Transverse colon (tissue), 4 donors: Measurements from ENCODE around the gene ACSS1. TPM values are rescaled to one million over a fixed set of nuclear protein-coding genes. Genes with fewer than 3 reads are reported as not detected.

ENCODE experiments used
- DNase-seq: peaks from one replicate; pipeline ENCODE4 v3.0.0-alpha.2; 2019
- H3K27ac ChIP-seq, 4 donors: fragments of 200-600 bp; sonication (generic); 2 replicates each; pipeline ENCODE4 v1.5.1; 2016 to 2018; ENCODE audit warnings: inconsistent platforms in 4 of 4
- H3K27me3 ChIP-seq: fragments of 200-600 bp; sonication (generic); 2 replicates; pipeline ENCODE4 v1.5.1; 2017; ENCODE audit warnings: inconsistent platforms
- H3K36me3 ChIP-seq, 4 donors: fragments of 200-600 bp; sonication (generic); 2 replicates each; pipeline ENCODE4 v1.5.1; 2017 to 2019; ENCODE audit warnings: inconsistent platforms in 4 of 4
- H3K4me1 ChIP-seq, 4 donors: fragments of 200-600 bp; sonication (generic); 2 replicates each; pipeline ENCODE4 v1.5.1; 2017 to 2020; ENCODE audit warnings: inconsistent platforms in 4 of 4
- H3K4me3 ChIP-seq, 4 donors: fragments of 200-600 bp; sonication (generic); 1 replicate in 1 of 4; 2 replicates in 3 of 4; pipeline versions ENCODE4 v1.5.1 to v1.6.1; 2017 to 2019; ENCODE audit warnings: inconsistent platforms in 4 of 4
- H3K9me3 ChIP-seq, 2 donors: fragments of 200-600 bp; sonication (generic); 2 replicates each; pipeline ENCODE4 v1.5.1; 2017 to 2019; ENCODE audit warnings: inconsistent platforms in 2 of 2
- EP300 ChIP-seq: sonication (generic); formaldehyde crosslinking; IDR thresholded peaks from one replicate; pipeline ENCODE4 v1.6.1; 2017; ENCODE audit warnings: antibody characterized with exemption, low read depth
- POLR2A ChIP-seq: fragments of 450-650 bp; IDR thresholded peaks from one replicate; pipeline ENCODE4 v1.6.1; 2016; ENCODE audit warnings: antibody characterized with exemption, mild to moderate bottlenecking, moderate library complexity
- POLR2AphosphoS5 ChIP-seq, 3 donors: sonication (generic); formaldehyde crosslinking; IDR thresholded peaks; one replicate each; pipeline ENCODE4 v1.6.1; 2016; ENCODE audit warnings: antibody characterized with exemption in 3 of 3
- WGBS, 2 donors: methylation state at CpG; one replicate each; pipeline ENCODE4 v1.1.5; 2018; ENCODE audit warnings: low coverage in 1 of 2; 5-methylcytosine and 5-hydroxymethylcytosine counted together
- in situ Hi-C, 4 donors: fragments of 200-750 bp; cut with MboI; loops; one replicate each; pipeline versions ENCODE4 v1.15.0 to v1.15.1; 2017; ENCODE audit warnings: low sequenced_read_pairs in 3 of 4, low pct_ligation_motif_present in 1 of 4, low pct_unique_long_range_greater_than_20kb in 1 of 4
- intact Hi-C: fragments of 100-400 bp; cut with DNase I; formaldehyde crosslinking; loops from one replicate; pipeline ENCODE4 v1.15.1; 2023; ENCODE audit warnings: low total_unique reads
- total RNA-seq, 4 donors: library from RNA; depleted of rRNA; stranded (reverse); fragments of >200 nt; gene quantifications; one replicate each; pipeline ENCODE4 v1.1.0, GENCODE V29; 2016
- TF ChIP-seq, protein P1 (sequence below), 5 experiments: fragments of 200-600 bp in 3 of 5; fragments of 450-650 bp in 2 of 5; sonication (generic) in 3 of 5; IDR thresholded peaks; 1 replicate in 2 of 5; 2 replicates in 3 of 5; pipeline ENCODE4 v1.5.1; 2016 to 2017; ENCODE audit warnings: antibody characterized with exemption in 5 of 5, inconsistent platforms in 3 of 5, mild to moderate bottlenecking in 2 of 5, moderate library complexity in 1 of 5

The ACSS1 gene
- total RNA-seq, 4 donors from 2014 or later = 30.3 to 64.7 (median 51.6) TPM

DNA sequence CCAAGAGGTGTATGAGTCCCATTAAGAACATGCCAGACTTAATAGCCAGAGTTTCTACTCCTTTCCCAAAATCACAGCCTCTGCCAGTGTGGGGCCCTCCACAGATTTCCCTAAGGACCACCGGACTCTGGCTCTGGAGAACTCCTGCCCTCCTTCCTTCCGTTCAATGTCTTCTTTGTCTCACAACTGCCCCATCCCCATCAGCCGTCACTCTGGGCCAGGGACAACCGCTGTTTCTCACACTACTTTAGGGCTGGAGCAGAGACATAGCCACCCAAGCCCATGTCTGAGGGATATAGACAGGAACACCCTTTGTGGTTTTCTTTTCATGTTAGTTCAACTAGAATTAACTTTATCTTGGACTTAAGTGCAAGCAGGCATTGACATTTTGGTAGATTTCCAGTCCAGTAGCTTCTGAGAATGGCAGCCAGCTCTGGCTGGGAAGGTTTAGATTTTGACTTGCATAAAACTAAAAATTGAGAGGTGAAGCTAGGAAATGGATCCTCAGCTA is 6.7 kb upstream of the ACSS1 start:
- 77 to 88% methylated on average over 3 to 4 of the region's 4 CpGs for WGBS, 2 donors
- Histone ChIP-seq H3K36me3 (no peaks in the 10 kb centered on the region), H3K27me3 (peaks cover 8% of the 10 kb centered on the region), H3K9me3 (no peaks in the 10 kb centered on the region), H3K4me3 (no peak overlapping the region), H3K27ac (no peak overlapping the region), H3K4me1 (peaks cover 0 to 8% (median 4%) of the 10 kb centered on the region in 4 donors)
- in situ Hi-C loops (loop anchor here (5.0 to 25.0 kb wide), 4 partner anchors 67 to 323 kb away; partner anchors contain the start of genes APMAP (in 2 of the 4) and ABHD12 (in 1 of the 4)), intact Hi-C loops (loop anchor here (2.0 to 5.0 kb wide), 2 partner anchors 70 to 233 kb away; no protein-coding TSS in a partner anchor)
- DNase-seq = peak; percentile 5
- TF ChIP-seq EP300 = no peak
- TF ChIP-seq POLR2A = no peak
- TF ChIP-seq, protein P1, sequence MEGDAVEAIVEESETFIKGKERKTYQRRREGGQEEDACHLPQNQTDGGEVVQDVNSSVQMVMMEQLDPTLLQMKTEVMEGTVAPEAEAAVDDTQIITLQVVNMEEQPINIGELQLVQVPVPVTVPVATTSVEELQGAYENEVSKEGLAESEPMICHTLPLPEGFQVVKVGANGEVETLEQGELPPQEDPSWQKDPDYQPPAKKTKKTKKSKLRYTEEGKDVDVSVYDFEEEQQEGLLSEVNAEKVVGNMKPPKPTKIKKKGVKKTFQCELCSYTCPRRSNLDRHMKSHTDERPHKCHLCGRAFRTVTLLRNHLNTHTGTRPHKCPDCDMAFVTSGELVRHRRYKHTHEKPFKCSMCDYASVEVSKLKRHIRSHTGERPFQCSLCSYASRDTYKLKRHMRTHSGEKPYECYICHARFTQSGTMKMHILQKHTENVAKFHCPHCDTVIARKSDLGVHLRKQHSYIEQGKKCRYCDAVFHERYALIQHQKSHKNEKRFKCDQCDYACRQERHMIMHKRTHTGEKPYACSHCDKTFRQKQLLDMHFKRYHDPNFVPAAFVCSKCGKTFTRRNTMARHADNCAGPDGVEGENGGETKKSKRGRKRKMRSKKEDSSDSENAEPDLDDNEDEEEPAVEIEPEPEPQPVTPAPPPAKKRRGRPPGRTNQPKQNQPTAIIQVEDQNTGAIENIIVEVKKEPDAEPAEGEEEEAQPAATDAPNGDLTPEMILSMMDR (IDR thresholded peaks at IDR 0.05) = no peak
- TF ChIP-seq POLR2AphosphoS5 (IDR thresholded peaks at IDR 0.05) = no peak

DNA sequence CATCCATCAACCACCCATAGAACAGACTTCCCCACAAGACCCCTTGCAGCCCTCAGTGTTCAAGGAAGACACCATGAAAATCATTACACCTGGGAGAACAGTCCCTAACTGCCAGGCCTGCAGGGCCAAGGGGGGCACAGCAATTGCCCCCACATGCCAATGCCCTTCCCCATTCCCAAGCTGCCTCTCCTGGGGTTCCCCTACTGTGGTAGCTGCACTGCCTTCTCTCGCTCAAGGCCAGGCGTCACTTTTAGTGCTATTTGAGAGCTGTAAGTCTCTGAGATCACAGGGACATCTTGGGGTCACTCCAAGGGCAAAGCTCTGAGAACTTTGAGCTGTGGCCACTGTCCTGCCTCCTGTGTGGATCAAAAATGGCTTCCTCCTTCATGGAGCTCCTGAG is 6.0 kb upstream of the ACSS1 start:
- WGBS, 2 donors = 100% methylated on average over 2 of the region's 2 CpGs; no CpG with 5 or more reads in 1 of the 2 donors
- H3K9me3 ChIP-seq = no peaks in the 10 kb centered on the region
- H3K4me3 ChIP-seq = no peak overlapping the region
- DNase-seq = peak; percentile 3
- no peak for TF ChIP-seq POLR2AphosphoS5 (IDR thresholded peaks at IDR 0.05)
- TF ChIP-seq, protein P1 (IDR thresholded peaks at IDR 0.05) = no peak
- in situ Hi-C loops (loop anchor here in 2 of 4 donors (5.0 to 25.0 kb wide), 3 partner anchors 67 to 323 kb away; partner anchors contain the start of genes ABHD12 (in 1 of the 2) and APMAP (in 1 of the 2)), intact Hi-C loops (loop anchor here (2.0 to 5.0 kb wide), 2 partner anchors 69 to 233 kb away; no protein-coding TSS in a partner anchor)
- H3K36me3 ChIP-seq = no peaks in the 10 kb centered on the region
- peaks cover 0 to 15% (median 7%) of the 10 kb centered on the region in 4 donors for H3K4me1 ChIP-seq
- peaks cover 2% of the 10 kb centered on the region for H3K27me3 ChIP-seq
- no peak overlapping the region for H3K27ac ChIP-seq

DNA sequence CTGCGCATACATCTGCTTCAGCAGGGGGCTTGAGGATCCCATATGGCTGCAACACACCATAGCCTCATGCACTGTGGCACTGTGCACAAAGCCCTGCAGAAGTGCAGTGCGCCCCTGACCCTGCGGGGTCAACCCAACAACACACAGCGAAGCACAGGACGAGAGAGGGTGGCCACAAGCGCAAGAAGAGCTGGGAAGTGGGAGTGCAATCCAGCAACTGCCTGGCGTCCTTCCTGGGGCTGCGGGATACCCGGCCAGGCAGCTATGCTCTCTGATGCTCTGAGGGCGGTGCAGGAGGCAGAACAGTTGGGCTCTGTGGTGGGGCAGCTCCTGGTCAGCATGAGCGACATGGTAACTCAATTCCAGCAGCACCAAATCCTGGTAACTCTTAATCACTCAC is 5.6 kb upstream of the ACSS1 start:
- peak; percentile 5 for DNase-seq
- WGBS, 2 donors = 90% methylated on average over 11 of the region's 11 CpGs; no CpG with 5 or more reads in 1 of the 2 donors
- in situ Hi-C loops (loop anchor here in 2 of 4 donors (5.0 to 25.0 kb wide), 3 partner anchors 66 to 324 kb away; partner anchors contain the start of genes ABHD12 (in 1 of the 2) and APMAP (in 1 of the 2)), intact Hi-C loops (loop anchor here (5.0 kb wide), 1 partner anchor 234 kb away; no protein-coding TSS in a partner anchor)
- H3K9me3 ChIP-seq = no peaks in the 10 kb centered on the region
- H3K4me3 ChIP-seq = no peak overlapping the region
- H3K27me3 ChIP-seq = no peaks in the 10 kb centered on the region
- H3K27ac ChIP-seq = no peak overlapping the region
- TF ChIP-seq POLR2A (no peak), POLR2AphosphoS5 (IDR thresholded peaks at IDR 0.05) (no peak), EP300 (no peak)
- TF ChIP-seq, protein P1 (IDR thresholded peaks at IDR 0.05) = no peak
- peaks cover 0 to 19% (median 11%) of the 10 kb centered on the region in 4 donors for H3K4me1 ChIP-seq
- no peaks in the 10 kb centered on the region for H3K36me3 ChIP-seq

DNA sequence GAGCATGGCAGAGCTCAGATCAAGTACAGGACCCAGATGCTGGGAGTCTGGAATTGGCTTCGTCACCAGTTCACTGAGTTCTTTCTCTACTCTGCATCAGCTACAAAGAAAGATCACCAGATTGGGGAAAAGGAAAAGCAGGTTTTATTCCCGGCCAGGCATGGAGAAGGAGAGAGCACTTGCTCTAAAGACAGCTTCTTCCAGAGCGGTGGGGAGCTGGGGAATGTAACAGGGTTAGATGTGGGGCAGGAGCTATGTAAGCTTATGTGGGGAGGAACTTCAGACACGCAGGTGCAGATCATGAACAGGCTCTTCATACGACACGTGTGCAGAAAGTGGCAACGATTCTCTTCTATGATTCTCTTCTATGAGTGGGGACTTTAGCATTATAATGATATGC is 4.9 kb upstream of the ACSS1 start:
- H3K27ac ChIP-seq = no peak overlapping the region
- intact Hi-C loops (loop anchor here (5.0 kb wide), 1 partner anchor 234 kb away; no protein-coding TSS in a partner anchor), in situ Hi-C loops (loop anchor here in 2 of 4 donors (5.0 to 25.0 kb wide), 3 partner anchors 66 to 324 kb away; partner anchors contain the start of genes ABHD12 (in 1 of the 2) and APMAP (in 1 of the 2))
- no peak for DNase-seq
- WGBS, 2 donors = 83 to 94% methylated on average over 3 to 7 of the region's 7 CpGs
- H3K36me3 ChIP-seq = no peaks in the 10 kb centered on the region
- no peaks in the 10 kb centered on the region for H3K9me3 ChIP-seq
- H3K4me1 ChIP-seq = peaks cover 0 to 22% (median 13%) of the 10 kb centered on the region in 4 donors
- H3K27me3 ChIP-seq = no peaks in the 10 kb centered on the region
- no peak overlapping the region for H3K4me3 ChIP-seq
- TF ChIP-seq POLR2A (no peak), POLR2AphosphoS5 (IDR thresholded peaks at IDR 0.05) (no peak)
